Measurements from ENCODE around the gene MX1. TPM values are rescaled to one million over a fixed set of nuclear protein-coding genes. Genes with fewer than 3 reads are reported as not detected.
A peak's percentile ranks its signal among the peaks of the same experiment; 100 is the strongest.

Gene MX1
- total and polyA plus RNA-seq, 11 donors = 6.2 to 53.9 (median 13.6) TPM

DNA sequence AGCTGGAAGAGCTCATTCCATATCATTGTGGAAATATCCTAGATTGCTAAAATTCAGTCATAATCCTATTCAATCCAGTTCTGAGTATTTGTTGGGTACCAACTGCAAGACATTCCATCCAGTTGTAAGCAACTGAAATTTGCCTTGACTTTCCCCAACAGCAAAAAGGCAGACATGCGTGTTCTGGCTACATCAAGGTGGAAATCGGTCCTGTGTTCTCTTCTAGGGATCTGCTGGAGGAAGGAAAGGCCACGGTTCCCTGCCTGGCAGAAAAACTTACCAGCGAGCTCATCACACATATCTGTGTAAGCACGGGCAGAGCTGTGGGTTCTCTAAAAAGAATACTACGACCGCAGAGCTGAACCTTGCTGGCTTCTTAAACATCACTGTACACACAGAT, 17.5 kb downstream of the MX1 start:
- Histone ChIP-seq H3K27ac (no peak overlapping the region), H3K4me1 (no peaks in the 10 kb centered on the region), H3K4me3 (no peak overlapping the region), H3K36me3 (peaks cover 0 to 100% (median 95%) of the 10 kb centered on the region in 9 donors), H3K27me3 (no peaks in the 10 kb centered on the region), H3K9me3 (no peaks in the 10 kb centered on the region)
- ATAC-seq = no peak
- intact Hi-C loops (cut with DNase I) = no loop called here
- no peak for TF ChIP-seq CTCF (IDR thresholded peaks at IDR 0.05)
- TF ChIP-seq POLR2A (IDR thresholded peaks at IDR 0.05) = no peak
- WGBS, 4 donors = 88 to 93% (median 93%) methylated on average over 7 of the region's 7 CpGs
- no peak for DNase-seq

GRCh38 chr21:41444703-41445464, 18.8 kb downstream of the MX1 start:
- WGBS, 4 donors = 85 to 88% (median 88%) methylated on average over 12 to 13 of the region's 13 CpGs
- intact Hi-C loops (cut with DNase I) = no loop called here
- no peak overlapping the region for H3K27ac ChIP-seq
- peaks cover 0 to 98% (median 92%) of the 10 kb centered on the region in 9 donors for H3K36me3 ChIP-seq
- ATAC-seq (no peak), DNase-seq (no peak)
- no peaks in the 10 kb centered on the region for H3K27me3 ChIP-seq
- no peaks in the 10 kb centered on the region for H3K9me3 ChIP-seq
- no peak for TF ChIP-seq CTCF (IDR thresholded peaks at IDR 0.05)
- TF ChIP-seq POLR2A (IDR thresholded peaks at IDR 0.05) = no peak
- no peaks in the 10 kb centered on the region for H3K4me1 ChIP-seq
- H3K4me3 ChIP-seq = no peak overlapping the region

GRCh38 chr21:41445465-41445862, 19.4 kb downstream of the MX1 start:
- ATAC-seq (peak in 1 of 4 donors; percentile 46), DNase-seq (no peak)
- Histone ChIP-seq H3K4me3 (no peak overlapping the region), H3K27me3 (no peaks in the 10 kb centered on the region), H3K4me1 (no peaks in the 10 kb centered on the region), H3K36me3 (peaks cover 0 to 98% (median 92%) of the 10 kb centered on the region in 9 donors), H3K27ac (no peak overlapping the region), H3K9me3 (no peaks in the 10 kb centered on the region)
- intact Hi-C loops (cut with DNase I) = no loop called here
- 76 to 85% (median 77%) methylated on average over 7 of the region's 7 CpGs for WGBS, 4 donors
- TF ChIP-seq CTCF (IDR thresholded peaks at IDR 0.05) (no peak), POLR2A (IDR thresholded peaks at IDR 0.05) (no peak)

DNA sequence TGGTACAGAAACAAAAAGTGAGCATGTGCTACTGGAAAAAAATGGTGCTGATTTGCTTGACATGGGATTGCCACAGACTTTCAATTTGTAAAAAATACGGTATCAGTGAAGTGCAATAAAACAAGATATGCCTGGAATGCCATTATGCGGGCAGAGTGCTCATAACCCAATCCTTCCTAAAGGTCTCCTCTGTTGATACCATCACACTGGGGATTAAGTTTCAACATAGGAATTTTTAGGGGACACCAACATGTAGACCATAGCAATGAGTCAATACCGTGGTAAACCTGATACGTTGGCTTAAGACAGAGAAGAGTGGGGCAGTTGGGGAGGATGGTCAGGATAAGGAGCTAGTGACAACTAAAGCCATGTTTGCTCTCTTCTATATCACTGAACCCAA, 20.5 kb downstream of the MX1 start:
- intact Hi-C loops (cut with DNase I) = no loop called here
- no peak for ATAC-seq
- H3K9me3 ChIP-seq = no peaks in the 10 kb centered on the region
- peaks cover 0 to 98% (median 92%) of the 10 kb centered on the region in 9 donors for H3K36me3 ChIP-seq
- no peak overlapping the region for H3K4me3 ChIP-seq
- no peak overlapping the region for H3K27ac ChIP-seq
- no peaks in the 10 kb centered on the region for H3K4me1 ChIP-seq
- DNase-seq = no peak
- 74 to 99% (median 98%) methylated on average over 4 of the region's 4 CpGs for WGBS, 4 donors
- TF ChIP-seq CTCF (IDR thresholded peaks at IDR 0.05) = no peak
- no peak for TF ChIP-seq POLR2A (IDR thresholded peaks at IDR 0.05)
- no peaks in the 10 kb centered on the region for H3K27me3 ChIP-seq
